Esophagus squamous epithelium (tissue), 4 donors: ENCODE data around the gene TRPV2.

Source experiments
- CTCF ChIP-seq, 6 experiments: fragments of 450-650 bp in 4 of 6; fragments of 200-600 bp in 2 of 6; sonication (generic) in 2 of 6; IDR thresholded peaks; one replicate each; pipeline ENCODE4 v1.5.1; 2016 to 2019; ENCODE audit warnings: antibody characterized with exemption in 6 of 6, mild to moderate bottlenecking in 4 of 6, moderate library complexity in 4 of 6
- POLR2A ChIP-seq, 4 donors: fragments of 450-650 bp; IDR thresholded peaks; one replicate each; pipeline ENCODE4 v1.6.1; 2017; ENCODE audit warnings: antibody characterized with exemption in 4 of 4, mild to moderate bottlenecking in 4 of 4, moderate library complexity in 3 of 4

DNA sequence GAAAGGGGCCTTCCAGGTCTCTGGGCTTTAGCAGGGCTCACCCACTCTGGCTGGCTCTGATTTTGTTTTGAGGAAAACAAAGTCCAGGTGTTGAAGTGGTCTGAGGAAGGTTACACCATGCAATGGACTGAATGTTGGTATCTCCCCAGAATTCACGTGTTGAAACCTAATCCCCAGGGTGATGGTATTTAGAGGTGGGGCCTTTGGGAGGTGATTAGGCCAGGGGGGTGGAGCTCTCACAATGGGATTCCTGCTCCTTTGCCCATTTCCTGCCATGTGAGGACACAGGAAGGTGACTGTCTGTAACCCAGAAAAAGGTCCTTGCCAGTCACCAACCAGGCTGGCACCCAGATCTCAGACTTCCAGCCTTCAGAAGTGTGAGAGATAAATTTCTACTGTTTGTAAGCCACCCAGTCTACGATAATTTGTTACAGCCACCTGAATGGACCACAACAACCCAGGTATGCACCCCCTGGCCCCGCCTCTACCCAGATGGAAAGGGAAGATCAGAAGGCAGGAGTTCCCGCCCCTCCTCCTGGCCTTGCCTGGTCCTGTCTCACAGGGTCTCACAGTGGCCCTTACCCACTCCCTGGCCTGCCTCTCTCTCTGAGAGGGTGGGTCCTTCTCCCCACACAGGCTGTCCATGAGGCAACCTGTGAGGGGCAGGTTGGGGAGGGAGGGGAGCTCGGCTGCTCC is 44.6 kb downstream of the TRPV2 start:
- no peak for TF ChIP-seq CTCF (IDR thresholded peaks at IDR 0.05)
- TF ChIP-seq POLR2A (IDR thresholded peaks at IDR 0.05) = no peak
